PC-3 (cell line): ENCODE data around the gene ZCCHC7.

ENCODE experiments used
- EZH2 ChIP-seq: fragments of 300-600 bp; sonication (generic); IDR thresholded peaks from one replicate; pipeline ENCODE4 v1.6.1; 2017; ENCODE audit warnings: antibody characterized with exemption, mild to moderate bottlenecking, low read length; ENCODE audit not compliant: unreplicated experiment
- EZH2phosphoT487 ChIP-seq: fragments of 300-600 bp; sonication (generic); IDR thresholded peaks from 2 replicates; pipeline ENCODE4 v1.6.1; 2018; ENCODE audit warnings: mild to moderate bottlenecking, antibody characterized with exemption, low read length, borderline replicate concordance
- TF ChIP-seq, protein P1 (sequence below): fragments of 300-600 bp; sonication (generic); conservative IDR thresholded peaks from 2 replicates; pipeline ENCODE4 v1.5.1; 2017; ENCODE audit warnings: antibody characterized with exemption, low read depth, mild to moderate bottlenecking, low read length

- TF ChIP-seq, protein P1, sequence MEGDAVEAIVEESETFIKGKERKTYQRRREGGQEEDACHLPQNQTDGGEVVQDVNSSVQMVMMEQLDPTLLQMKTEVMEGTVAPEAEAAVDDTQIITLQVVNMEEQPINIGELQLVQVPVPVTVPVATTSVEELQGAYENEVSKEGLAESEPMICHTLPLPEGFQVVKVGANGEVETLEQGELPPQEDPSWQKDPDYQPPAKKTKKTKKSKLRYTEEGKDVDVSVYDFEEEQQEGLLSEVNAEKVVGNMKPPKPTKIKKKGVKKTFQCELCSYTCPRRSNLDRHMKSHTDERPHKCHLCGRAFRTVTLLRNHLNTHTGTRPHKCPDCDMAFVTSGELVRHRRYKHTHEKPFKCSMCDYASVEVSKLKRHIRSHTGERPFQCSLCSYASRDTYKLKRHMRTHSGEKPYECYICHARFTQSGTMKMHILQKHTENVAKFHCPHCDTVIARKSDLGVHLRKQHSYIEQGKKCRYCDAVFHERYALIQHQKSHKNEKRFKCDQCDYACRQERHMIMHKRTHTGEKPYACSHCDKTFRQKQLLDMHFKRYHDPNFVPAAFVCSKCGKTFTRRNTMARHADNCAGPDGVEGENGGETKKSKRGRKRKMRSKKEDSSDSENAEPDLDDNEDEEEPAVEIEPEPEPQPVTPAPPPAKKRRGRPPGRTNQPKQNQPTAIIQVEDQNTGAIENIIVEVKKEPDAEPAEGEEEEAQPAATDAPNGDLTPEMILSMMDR = no peak
- TF ChIP-seq EZH2phosphoT487 (no peak), EZH2 (no peak)
These were observed 23.1 kb upstream of the ZCCHC7 start for GRCh38 chr9:37097294-37097693.
